Activated CD4-positive, alpha-beta T cell treated with anti-CD3 and anti-CD28 coated beads for 36 hours (primary cell): ENCODE data around the gene UFSP1. TPM values are rescaled to one million over a fixed set of nuclear protein-coding genes. Genes with fewer than 3 reads are reported as not detected.
"Not testable (repeated sequence)": the region's sequence is repeated elsewhere in the genome, so short reads cannot be mapped to it uniquely, and the experiment has no call there.

ENCODE experiments used
- ATAC-seq: fragments of 200-7000 bp; cut with Tn5 transposase; one replicate; pipeline ENCODE4 v1.10.0; 2021; ENCODE audit warnings: mild to moderate bottlenecking, moderate library complexity
- CTCF ChIA-PET: fragments of 350-600 bp; sonication (Branson Sonifier 250); formaldehyde crosslinking; loops from one replicate; lab custom pipeline; 2021; ENCODE audit warnings: antibody characterized with exemption; lab: Charles Lee
- POLR2A ChIA-PET: fragments of 350-600 bp; sonication (Branson Sonifier 250); formaldehyde crosslinking; loops from one replicate; lab custom pipeline; 2021; ENCODE audit warnings: antibody characterized with exemption, inconsistent platforms; lab: Charles Lee
- DNase-seq: peaks from one replicate; pipeline ENCODE4 v3.0.0-alpha.2; 2020
- H3K27ac Mint-ChIP-seq: one replicate; pipeline ENCODE4 v1.8.0; 2021; ENCODE audit warnings: mixed read lengths
- H3K27me3 Mint-ChIP-seq: one replicate; pipeline ENCODE4 v1.8.0; 2021; ENCODE audit warnings: mixed read lengths
- H3K36me3 Mint-ChIP-seq: one replicate; pipeline ENCODE4 v1.8.0; 2021; ENCODE audit warnings: low read depth, mixed read lengths
- H3K4me1 Mint-ChIP-seq: one replicate; pipeline ENCODE4 v1.8.0; 2021; ENCODE audit warnings: mixed read lengths
- H3K4me3 Mint-ChIP-seq: one replicate; pipeline ENCODE4 v1.8.0; 2021; ENCODE audit warnings: mild to moderate bottlenecking, moderate library complexity, mixed read lengths
- H3K9me3 Mint-ChIP-seq: one replicate; pipeline ENCODE4 v1.8.0; 2021; ENCODE audit warnings: low read depth, mixed read lengths
- intact Hi-C, 2 experiments: fragments of 100-400 bp; cut with DNase I in 1 of 2; cut with micrococcal nuclease in 1 of 2; formaldehyde crosslinking; loops; one replicate each; pipeline versions ENCODE4 v1.14.2 to v1.15.1; 2022 to 2024; cut with DNase I, micrococcal nuclease
- microRNA-seq: library from miRNA; unstranded; fragments of <30 nt; microRNA quantifications from one replicate; pipeline ENCODE4 v1.2.0, GENCODE V29; 2021; ENCODE audit warnings: borderline replicate concordance
- total RNA-seq, 2 experiments: library from RNA; stranded (reverse); gene quantifications; one replicate each; pipeline ENCODE4 v1.2.3, GENCODE V29; 2021

The UFSP1 gene
- total RNA-seq, 2 experiments from 2014 or later: 1.5 to 1.7 TPM

GRCh38 chr7:100854899-100855298 is 34.6 kb downstream of the UFSP1 start:
- H3K36me3 Mint-ChIP-seq, H3K27me3 Mint-ChIP-seq, ATAC-seq, CTCF ChIA-PET, POLR2A ChIA-PET, DNase-seq, H3K27ac Mint-ChIP-seq, H3K4me3 Mint-ChIP-seq, H3K9me3 Mint-ChIP-seq: not testable (repeated sequence)
- intact Hi-C loops: loop anchor here in 1 of 2 experiments (5.0 kb wide), 1 partner anchor 293 kb away; no protein-coding TSS in a partner anchor
- H3K4me1 Mint-ChIP-seq: peaks cover 11% of the 10 kb centered on the region

- ChIA-PET POLR2A (no interaction called here), CTCF (interaction anchor here (0.6 to 6.9 kb wide), 4 partner anchors 11 to 366 kb away, joined by 3 to 106 read pairs (median 3); no protein-coding TSS in a partner anchor)
- Mint-ChIP-seq H3K27ac (no peak overlapping the region), H3K36me3 (peaks cover 5% of the 10 kb centered on the region), H3K27me3 (no peaks in the 10 kb centered on the region), H3K4me1 (peaks cover 11% of the 10 kb centered on the region), H3K4me3 (peak overlapping the region; percentile 87), H3K9me3 (no peaks in the 10 kb centered on the region)
- ATAC-seq: no peak
- DNase-seq: no peak
- intact Hi-C loops: loop anchor here in 1 of 2 experiments (5.0 kb wide), 1 partner anchor 292 kb away; no protein-coding TSS in a partner anchor
These were observed 35.2 kb downstream of the UFSP1 start for GRCh38 chr7:100854146-100854895.

DNA sequence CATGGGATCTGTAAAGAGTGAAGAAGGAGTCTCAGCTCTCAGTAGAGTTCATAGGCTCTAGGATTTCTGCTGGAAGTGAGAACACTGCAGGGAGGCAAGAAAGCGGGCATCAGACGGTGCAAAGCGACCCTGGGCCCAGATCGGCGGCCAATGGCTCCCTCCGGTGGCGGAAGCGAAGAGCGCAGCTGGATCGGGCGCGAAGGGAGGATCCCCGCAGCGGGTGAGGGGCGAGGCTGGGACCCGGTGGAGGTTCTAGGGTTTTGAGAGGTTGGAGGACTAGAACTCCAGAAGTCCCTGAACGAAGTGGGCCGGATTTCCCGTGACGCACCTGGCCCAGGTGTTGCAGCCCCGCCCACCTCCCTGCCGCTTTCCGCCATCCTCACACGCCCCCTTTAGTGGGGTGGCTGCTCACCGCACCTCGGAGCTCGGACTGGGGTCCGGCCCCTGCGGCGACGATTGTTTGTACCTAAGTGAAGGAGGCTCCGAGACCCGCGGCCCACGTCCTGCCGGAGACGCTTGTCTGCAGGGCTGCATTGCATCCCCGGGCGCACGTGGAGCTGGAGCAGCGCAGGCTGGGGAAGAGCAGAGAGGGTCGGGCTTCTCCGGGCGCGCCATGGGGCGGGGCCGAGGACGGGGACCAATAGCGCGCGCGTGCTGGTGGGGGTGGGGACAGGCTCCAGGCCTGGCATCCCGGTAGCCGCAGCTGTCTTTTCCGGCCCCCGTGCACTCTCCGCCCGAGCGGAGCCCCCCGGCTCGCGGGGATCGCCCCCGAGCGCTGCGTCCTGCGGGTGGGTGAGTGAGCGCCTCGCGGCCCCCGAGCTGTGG is 37.3 kb downstream of the UFSP1 start, which contains the start of gene SLC12A9:
TSS of gene SLC12A9 (plus strand) at position 666 of the 825 bp plus-strand sequence. CDS start 1,485 bp downstream, outside the sequence.
- peak within 1 kb of the TSS; percentile 91 for H3K27ac Mint-ChIP-seq
- no peaks in the 10 kb centered on the region for H3K36me3 Mint-ChIP-seq
- ATAC-seq: peak; percentile 98
- peak within 1 kb of the TSS; percentile 87 for H3K4me3 Mint-ChIP-seq
- no peaks in the 10 kb centered on the region for H3K9me3 Mint-ChIP-seq
- POLR2A ChIA-PET: interaction anchor here (0.6 to 1.4 kb wide), 7 partner anchors 15 to 157 kb away, joined by 3 to 9 read pairs (median 5); partner anchors contain the start of genes POP7, SRRT, TRIP6 and UFSP1
- DNase-seq: peak; percentile 93
- no peaks in the 10 kb centered on the region for H3K27me3 Mint-ChIP-seq
- peaks cover 11% of the 10 kb centered on the region for H3K4me1 Mint-ChIP-seq
- intact Hi-C loops: loop anchor here (1.0 to 5.0 kb wide), 14 partner anchors 15 to 369 kb away; partner anchors contain the start of genes UFSP1 (in 2 of the 2), FBXO24 (in 1 of the 2), GIGYF1 (in 1 of the 2) and GNB2 (in 1 of the 2)
- CTCF ChIA-PET: interaction anchor here (0.7 to 6.9 kb wide), 29 partner anchors 10 to 1198 kb away, joined by 3 to 106 read pairs (median 4); partner anchors contain the start of genes FBXO24, GIGYF1, LRCH4 and POP7

- H3K4me3 Mint-ChIP-seq: no peak overlapping the region
These were observed 42.2 kb downstream of the UFSP1 start for GRCh38 chr7:100847360-100847759.

GRCh38 chr7:100840470-100841100 is 48.9 kb downstream of the UFSP1 start:
- ChIA-PET POLR2A (no interaction called here), CTCF (interaction anchor here (1.0 kb wide), 1 partner anchor 135 kb away, joined by 5 read pairs; the partner anchor contains the start of gene POP7)
- Mint-ChIP-seq H3K27me3 (no peaks in the 10 kb centered on the region), H3K36me3 (no peaks in the 10 kb centered on the region), H3K27ac (no peak overlapping the region), H3K9me3 (no peaks in the 10 kb centered on the region), H3K4me3 (no peak overlapping the region), H3K4me1 (peaks cover 11% of the 10 kb centered on the region)
- intact Hi-C loops: no loop called here
- DNase-seq (no peak), ATAC-seq (no peak)

More at GRCh38 chr7:100847360-100847759, 42.2 kb downstream of the UFSP1 start:
- no peak overlapping the region for H3K27ac Mint-ChIP-seq
- DNase-seq (no peak), ATAC-seq (no peak)
- intact Hi-C loops: no loop called here
- ChIA-PET CTCF (interaction anchor here (6.9 kb wide), 1 partner anchor 46 kb away, joined by 106 read pairs; no protein-coding TSS in a partner anchor), POLR2A (no interaction called here)
- no peaks in the 10 kb centered on the region for H3K9me3 Mint-ChIP-seq
- no peaks in the 10 kb centered on the region for H3K27me3 Mint-ChIP-seq
- H3K36me3 Mint-ChIP-seq: no peaks in the 10 kb centered on the region
- H3K4me1 Mint-ChIP-seq: peaks cover 6% of the 10 kb centered on the region

DNA sequence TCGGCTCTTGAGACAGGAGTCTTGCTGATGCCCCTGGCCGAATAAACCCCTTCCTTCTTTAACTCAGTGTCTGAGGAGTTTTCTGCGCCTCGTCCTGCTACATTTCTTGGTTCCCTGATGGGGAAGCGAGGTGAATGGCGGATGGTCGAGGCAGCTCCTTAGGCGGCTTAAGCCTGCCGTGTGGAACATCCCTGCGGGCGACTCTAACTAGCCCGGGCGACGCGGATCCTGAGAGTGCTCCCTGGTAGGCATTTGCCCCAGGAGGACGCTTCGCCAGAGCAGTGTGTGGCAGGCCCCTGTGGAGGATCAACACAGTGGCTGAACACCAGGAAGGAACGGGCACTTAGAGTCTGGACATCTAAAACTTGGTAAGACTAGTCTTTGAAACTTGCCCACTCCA is 50.2 kb downstream of the UFSP1 start:
- POLR2A ChIA-PET: no interaction called here
- H3K27ac Mint-ChIP-seq: no peak overlapping the region
- no peaks in the 10 kb centered on the region for H3K27me3 Mint-ChIP-seq
- CTCF ChIA-PET: interaction anchor here (0.7 kb wide), 1 partner anchor 40 kb away, joined by 3 read pairs; no protein-coding TSS in a partner anchor
- ATAC-seq (no peak), DNase-seq (no peak)
- intact Hi-C loops: loop anchor here in 1 of 2 experiments (5.0 kb wide), 1 partner anchor 132 kb away; the partner anchor contains the start of gene POP7
- H3K36me3 Mint-ChIP-seq: no peaks in the 10 kb centered on the region
- H3K9me3 Mint-ChIP-seq: no peaks in the 10 kb centered on the region
- H3K4me3 Mint-ChIP-seq: no peak overlapping the region
- peaks cover 11% of the 10 kb centered on the region for H3K4me1 Mint-ChIP-seq

Small RNA genes lying within 50 kb of the gene (microRNA-seq; reads per million reads assigned to microRNA genes)
- gene MIR6875: not detected

Other genes with a start within 250 kb of the UFSP1 start
- gene TFR2, start 248.2 kb downstream of the UFSP1 start, total RNA-seq: 10 to 100 TPM; 10.1 to 12.4 TPM
- not detected for gene ACTL6B, start 233.3 kb downstream of the UFSP1 start, total RNA-seq
- gene GNB2, start 216.0 kb downstream of the UFSP1 start, total RNA-seq: 100 to 1,000 TPM; 172 to 200 TPM
- gene GIGYF1, start 195.5 kb downstream of the UFSP1 start, total RNA-seq: 10 to 100 TPM; 40.3 to 40.9 TPM
- gene POP7, start 183.6 kb downstream of the UFSP1 start, total RNA-seq: 10 to 100 TPM; 46.1 to 59.4 TPM
- not detected for gene EPO, start 169.2 kb downstream of the UFSP1 start, total RNA-seq
- gene ZAN, start 156.1 kb downstream of the UFSP1 start, total RNA-seq: not detected
- 1 to 10 TPM; 4.1 to 5.9 TPM for gene EPHB4, start 62.2 kb downstream of the UFSP1 start, total RNA-seq
- gene SLC12A9, start 37.0 kb downstream of the UFSP1 start, total RNA-seq: 10 to 100 TPM; 13.6 to 15.6 TPM
- gene TRIP6, start 22.3 kb downstream of the UFSP1 start, total RNA-seq: 10 to 100 TPM; 22.2 to 31.1 TPM
- gene SRRT, start 14.6 kb downstream of the UFSP1 start, total RNA-seq: 100 to 1,000 TPM; 253 to 260 TPM
- gene ACHE, start 6.2 kb upstream of the UFSP1 start, total RNA-seq: under 1 TPM in 1 of 2 experiments, not detected in 1; 0.09 TPM
- gene MUC3A, start 59.8 kb upstream of the UFSP1 start, total RNA-seq: not detected
- gene MUC12, start 79.8 kb upstream of the UFSP1 start, total RNA-seq: under 1 TPM in 1 of 2 experiments, not detected in 1; 0.34 TPM
- gene MUC17, start 130.4 kb upstream of the UFSP1 start, total RNA-seq: not detected
- gene TRIM56, start 195.8 kb upstream of the UFSP1 start, total RNA-seq: 10 to 100 TPM; 35.3 to 40.8 TPM
- under 1 TPM; 0.05 to 0.07 TPM for gene SERPINE1, start 237.4 kb upstream of the UFSP1 start, total RNA-seq